ENCODE measurements around the gene TNIP2. TPM values are rescaled to one million over a fixed set of nuclear protein-coding genes. Genes with fewer than 3 reads are reported as not detected.

Gene TNIP2
- total and polyA plus RNA-seq, 2 of the 13 experiments (the other 11 are each of a cell fraction or from before 2014, with no cell fraction given): 25.6 to 38.0 TPM

- no peak for TF ChIP-seq ZNF512B (CRISPR knock-in tag; IDR thresholded peaks at IDR 0.05; ENCODE audit: borderline replicate concordance)
- 0 out of 2 replicates have a peak, but pooled peaks have one; percentile 25 for TF ChIP-seq SP2 (CRISPR knock-in tag; IDR thresholded peaks at IDR 0.05)
- TF ChIP-seq NR2F6 (IDR thresholded peaks at IDR 0.05): no peak
- 0 out of 2 replicates have a peak, but pooled peaks have one; percentile 31 for TF ChIP-seq NR2F6 (CRISPR knock-in tag; IDR thresholded peaks at IDR 0.05)
- TF ChIP-seq UBTF (CRISPR knock-in tag; IDR thresholded peaks at IDR 0.05): no peak; the same call in 1 of the 2 replicates
- TF ChIP-seq SCMH1 (CRISPR knock-in tag; IDR thresholded peaks at IDR 0.05; ENCODE audit: borderline replicate concordance): no peak
- no peak; the same call in 1 of the 2 replicates for TF ChIP-seq MLX (CRISPR knock-in tag; IDR thresholded peaks at IDR 0.05)
- peak; percentile 61; the same call in 1 of the 2 replicates for TF ChIP-seq IRF9 (CRISPR knock-in tag; IDR thresholded peaks at IDR 0.05; ENCODE audit: borderline replicate concordance)
- peak; percentile 84 for TF ChIP-seq ZNF547 (CRISPR knock-in tag; IDR thresholded peaks at IDR 0.05)
- TF ChIP-seq POLR2G (IDR thresholded peaks at IDR 0.05; ENCODE audit: low read depth, low read length): peak; percentile 39; the same call in 1 of the 2 replicates
- TF ChIP-seq HMGA1 (CRISPR knock-in tag; conservative IDR thresholded peaks at IDR 0.05): no peak
- TF ChIP-seq EZH2 (conservative IDR thresholded peaks at IDR 0.05; ENCODE audit: low read depth, low read length): no peak
- TF ChIP-seq CEBPB (IDR thresholded peaks at IDR 0.05; ENCODE audit: borderline replicate concordance, low read depth, low read length): no peak
- TF ChIP-seq MTERF4 (CRISPR knock-in tag; IDR thresholded peaks at IDR 0.05): 0 out of 2 replicates have a peak, but pooled peaks have one; percentile 23
Observed at GRCh38 chr4:2792711-2793585, 36.8 kb upstream of the TNIP2 start, which contains the start of gene SH3BP2 (continued).
